ENCODE measurements around the gene MCRIP1. TPM values are rescaled to one million over a fixed set of nuclear protein-coding genes. Genes with fewer than 3 reads are reported as not detected.

MCRIP1 gene, protein sequence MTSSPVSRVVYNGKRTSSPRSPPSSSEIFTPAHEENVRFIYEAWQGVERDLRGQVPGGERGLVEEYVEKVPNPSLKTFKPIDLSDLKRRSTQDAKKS
- 119 TPM for polyA plus RNA-seq (ENCODE audit: insufficient read length)

DNA sequence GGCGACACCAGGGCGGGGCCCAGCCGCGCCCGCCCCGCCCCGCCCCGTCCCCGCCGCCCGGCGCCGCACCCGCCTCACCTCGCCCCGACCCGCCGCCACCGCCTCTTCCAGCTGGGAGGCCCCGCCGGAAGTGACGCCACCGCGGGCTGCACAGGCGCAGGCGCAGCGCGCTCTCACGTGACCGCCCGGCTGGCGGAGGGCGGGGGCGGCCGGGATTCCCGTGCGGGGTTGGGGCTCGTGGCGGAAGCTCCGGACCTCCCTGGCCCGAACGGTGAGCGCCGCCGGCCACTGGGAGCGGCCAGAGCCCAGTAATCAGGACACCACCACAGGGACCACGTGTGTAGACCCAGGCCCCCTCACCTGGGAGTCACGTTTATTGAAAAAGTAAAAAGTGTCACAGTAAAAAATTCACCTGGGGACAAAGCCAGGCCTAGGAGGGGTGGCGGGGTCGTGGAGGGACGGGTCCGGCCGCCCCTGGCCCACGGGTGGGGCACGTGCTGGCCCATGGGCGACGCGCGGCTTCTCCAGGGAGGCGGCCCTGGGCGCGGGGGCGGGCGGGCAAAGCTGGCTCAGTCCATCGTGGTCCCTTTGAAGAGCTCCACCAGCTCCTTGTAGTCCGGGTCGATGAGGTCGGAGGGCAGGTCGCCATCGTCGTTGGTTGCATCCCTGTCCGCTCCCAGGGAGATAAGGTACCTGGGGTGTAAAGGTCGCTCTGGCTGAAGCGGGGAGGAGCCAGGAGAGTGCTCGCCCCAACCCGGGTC lies at the start of gene MCRIP1:
Gene MCRIP1 (minus strand): TSS at position 132 of the 761 bp plus-strand sequence. CDS start 8,785 bp downstream, outside the sequence.
- peak; percentile 62 for DNase-seq (ENCODE audit: low read depth)

DNA sequence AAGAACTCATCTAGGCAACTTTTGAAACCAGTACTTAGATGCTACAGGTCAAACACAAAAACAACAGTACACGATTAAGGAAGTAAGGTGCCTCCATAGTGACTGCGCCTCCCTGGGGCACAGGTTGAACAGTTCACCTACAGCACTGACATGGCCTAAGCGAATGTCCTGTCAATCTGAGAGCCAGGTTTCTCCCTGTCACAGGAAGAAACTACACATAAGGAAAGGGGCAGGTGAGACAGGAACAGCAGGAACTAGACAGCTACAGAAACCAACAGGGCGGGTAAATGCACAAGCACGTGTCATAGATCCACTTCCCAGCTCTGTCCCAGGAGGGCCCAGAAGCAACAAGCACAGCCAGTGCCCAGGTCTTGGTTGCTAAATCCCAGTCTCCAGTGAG lies 46.0 kb upstream of the MCRIP1 start:
- no peak for DNase-seq (ENCODE audit: low read depth)

DNA sequence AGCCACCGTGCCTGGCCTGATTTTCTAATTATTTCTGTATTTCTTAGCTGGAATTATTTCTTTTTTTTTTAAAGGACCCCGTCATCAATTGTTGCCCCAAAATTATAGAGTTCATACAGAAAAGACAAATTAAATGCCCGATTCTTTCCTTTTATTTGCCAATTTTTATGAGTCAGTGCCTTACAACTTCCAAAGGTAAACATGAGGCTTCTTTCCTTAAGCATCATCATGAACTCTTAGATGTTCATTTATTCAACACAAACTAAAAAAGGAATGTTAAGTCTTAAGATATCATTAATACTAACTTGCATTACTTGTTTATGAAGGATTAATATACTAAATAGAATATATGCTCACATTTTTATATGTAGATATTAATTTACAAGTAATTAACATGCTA lies 45.2 kb upstream of the MCRIP1 start:
- no peak for DNase-seq (ENCODE audit: low read depth)

DNA sequence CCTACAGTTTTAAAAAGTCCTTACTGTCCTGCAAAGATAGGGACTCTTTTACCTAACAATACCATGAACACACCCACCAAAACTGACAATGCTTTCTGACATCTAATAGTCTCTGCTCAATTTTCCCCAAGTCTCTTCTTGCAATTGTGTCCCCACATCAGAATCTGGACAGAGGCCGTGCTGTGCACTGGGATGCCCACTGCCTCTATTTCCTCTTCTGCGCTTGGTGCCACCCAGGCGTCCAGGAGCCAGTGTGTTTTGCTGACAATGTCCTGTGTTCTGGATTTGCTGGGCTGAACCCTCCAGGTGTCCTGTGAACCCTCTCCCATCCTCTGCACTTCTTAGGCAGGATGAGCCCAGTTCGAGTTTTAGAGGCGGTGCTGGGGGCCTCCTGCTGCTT lies 44.5 kb upstream of the MCRIP1 start:
- no peak for DNase-seq (ENCODE audit: low read depth)

DNA sequence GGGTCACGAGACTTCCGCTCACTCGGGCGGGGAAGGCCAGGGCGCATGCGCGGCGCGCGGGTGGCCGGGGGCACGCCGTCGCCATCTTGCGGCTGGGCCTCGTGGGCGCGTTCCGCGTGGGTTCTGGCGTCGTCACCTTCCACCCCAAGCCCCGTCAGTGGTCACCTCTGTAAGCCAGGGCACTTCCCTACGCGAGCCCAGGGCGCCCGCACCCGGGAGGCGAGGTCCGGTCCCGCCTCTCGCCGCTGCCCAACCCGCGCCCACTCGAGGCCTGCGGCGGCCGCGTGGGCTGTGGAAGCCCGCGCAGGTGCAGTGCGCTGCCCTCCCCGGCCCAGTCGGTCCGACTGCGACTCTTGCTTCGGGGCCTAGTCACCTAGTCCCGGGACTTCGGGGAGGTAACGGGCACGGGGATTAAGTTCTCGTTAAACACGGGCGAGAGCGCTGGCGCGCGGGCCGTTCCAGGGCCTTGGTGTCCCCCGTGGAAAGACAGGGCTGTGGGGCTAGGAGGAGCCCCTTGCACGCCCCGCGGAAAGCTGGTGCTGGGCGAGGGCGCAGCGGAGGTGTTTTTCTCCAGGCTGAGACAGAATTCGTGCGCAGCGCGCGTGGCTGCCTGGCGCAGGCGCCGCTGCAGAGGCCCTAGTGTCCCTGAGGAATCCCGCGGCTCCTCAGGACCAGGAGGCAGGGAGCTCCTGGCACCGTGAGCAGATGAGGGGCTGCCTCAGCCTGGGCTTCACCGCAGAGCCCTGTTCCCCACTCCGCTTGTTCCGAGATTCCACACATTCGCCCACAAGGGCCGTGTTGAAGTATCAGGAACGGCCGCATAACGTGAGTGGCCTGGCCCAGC lies 38.5 kb upstream of the MCRIP1 start:
- peak; percentile 68 for DNase-seq (ENCODE audit: low read depth)

DNA sequence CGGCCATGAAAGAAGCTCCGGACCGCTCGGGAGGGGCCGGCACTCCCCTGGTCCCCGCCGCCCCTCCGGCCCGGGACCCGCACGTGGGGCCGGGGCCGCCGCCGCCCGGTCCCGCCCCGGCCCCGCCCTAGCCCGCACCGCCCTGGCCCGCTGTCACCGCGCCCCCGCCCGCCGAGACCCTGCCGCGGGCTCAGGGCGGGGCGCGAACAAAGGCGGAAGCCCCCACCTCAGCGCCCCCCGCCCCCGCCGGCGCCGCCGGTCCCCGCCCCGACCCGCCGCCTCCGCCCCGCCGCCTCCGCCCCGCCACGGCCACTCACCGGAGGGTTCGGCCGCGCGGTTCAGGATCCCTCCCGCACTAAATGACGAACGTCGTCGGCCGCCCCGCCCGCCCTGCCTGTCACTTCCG lies 37.9 kb upstream of the MCRIP1 start, which contains the start of gene ARHGDIA:
Gene ARHGDIA (minus strand): TSS at position 357 of the 406 bp plus-strand sequence. CDS start 1,407 bp downstream, outside the sequence.
- no peak for DNase-seq (ENCODE audit: low read depth)

DNA sequence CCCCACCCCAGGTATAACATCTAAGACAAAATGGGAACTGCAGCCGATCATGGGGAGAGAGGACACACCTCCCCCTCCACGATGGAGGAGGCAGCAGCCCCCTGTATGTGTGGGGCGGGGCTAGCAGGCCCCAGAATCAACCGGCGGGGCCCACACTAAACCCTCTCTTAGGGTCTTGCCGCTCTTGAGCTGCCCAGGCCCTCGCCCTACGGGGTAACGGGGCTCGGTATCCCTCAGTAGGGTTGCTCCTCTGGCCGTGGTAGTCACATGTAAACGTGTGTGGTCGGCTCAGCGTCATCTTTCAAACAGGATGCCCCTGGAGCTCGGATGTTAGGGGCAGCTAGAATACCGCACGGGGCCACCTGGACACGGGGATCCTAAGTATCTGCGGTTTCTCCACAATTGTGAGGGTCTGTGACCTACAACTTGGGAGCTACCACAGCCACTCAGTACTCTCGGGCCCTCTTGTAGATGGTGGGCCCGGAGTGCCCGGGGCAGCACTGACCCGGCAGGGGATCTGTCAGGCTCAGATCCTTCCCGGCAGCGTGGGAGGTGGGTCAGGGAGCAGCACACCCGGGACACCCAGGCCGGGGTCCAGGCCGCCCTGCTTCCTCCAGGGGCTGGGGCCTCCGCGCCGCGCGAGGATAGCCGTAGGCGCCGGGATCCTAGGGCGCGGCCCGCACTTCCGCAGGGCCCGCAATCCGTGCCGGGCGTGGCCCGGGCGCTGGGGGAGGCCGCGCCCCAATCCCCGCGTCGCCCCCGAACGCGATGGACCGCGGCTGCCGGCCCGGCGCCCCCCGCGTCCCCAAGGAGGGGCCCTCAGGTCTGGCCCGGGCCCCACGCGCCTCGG lies 37.3 kb upstream of the MCRIP1 start:
- DNase-seq (ENCODE audit: low read depth) = no peak

DNA sequence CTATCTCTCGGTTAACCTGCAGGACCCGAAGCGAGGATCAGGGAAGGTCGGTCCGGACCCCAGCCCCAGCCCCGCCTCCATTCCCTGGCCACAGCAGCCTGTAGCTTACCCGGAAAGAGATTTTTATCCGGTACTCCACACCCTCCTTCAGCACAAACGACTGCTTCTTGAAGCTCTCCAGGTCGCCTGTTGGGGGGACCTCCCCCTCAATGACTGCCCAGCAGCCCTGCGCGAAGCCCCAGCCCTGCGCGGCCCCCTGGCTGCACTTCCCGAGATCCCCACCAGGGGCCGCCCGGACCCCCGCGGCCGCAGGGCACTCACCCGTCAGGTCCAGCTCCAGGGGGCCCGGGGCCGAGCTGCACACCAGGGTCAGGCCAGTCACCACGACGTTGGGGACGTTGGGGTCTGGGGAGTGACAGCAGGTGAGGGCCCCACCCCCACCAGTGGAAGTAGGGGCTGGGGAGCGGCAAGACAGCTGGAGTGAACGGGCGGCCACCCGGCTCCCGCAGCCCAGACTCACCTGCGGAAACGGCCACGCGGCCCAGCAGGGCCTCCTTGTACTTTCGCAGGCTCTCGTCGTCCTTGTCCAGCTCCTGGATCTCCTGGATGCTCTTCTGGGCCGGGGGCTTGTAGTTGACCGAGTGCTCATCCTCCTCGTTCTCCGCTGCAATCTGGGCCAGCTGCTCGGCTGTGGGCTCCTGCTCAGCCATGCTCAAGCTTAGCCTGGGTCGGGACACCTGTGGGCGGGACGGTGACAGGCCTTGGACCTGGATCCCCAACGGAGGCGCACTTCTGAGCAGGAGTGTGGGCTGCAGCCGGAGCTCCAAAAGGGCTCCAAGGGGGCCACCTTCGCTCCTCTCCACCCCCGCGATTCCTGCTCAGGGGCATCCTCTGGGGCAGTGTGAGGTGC lies 36.4 kb upstream of the MCRIP1 start:
- no peak for DNase-seq (ENCODE audit: low read depth)

DNA sequence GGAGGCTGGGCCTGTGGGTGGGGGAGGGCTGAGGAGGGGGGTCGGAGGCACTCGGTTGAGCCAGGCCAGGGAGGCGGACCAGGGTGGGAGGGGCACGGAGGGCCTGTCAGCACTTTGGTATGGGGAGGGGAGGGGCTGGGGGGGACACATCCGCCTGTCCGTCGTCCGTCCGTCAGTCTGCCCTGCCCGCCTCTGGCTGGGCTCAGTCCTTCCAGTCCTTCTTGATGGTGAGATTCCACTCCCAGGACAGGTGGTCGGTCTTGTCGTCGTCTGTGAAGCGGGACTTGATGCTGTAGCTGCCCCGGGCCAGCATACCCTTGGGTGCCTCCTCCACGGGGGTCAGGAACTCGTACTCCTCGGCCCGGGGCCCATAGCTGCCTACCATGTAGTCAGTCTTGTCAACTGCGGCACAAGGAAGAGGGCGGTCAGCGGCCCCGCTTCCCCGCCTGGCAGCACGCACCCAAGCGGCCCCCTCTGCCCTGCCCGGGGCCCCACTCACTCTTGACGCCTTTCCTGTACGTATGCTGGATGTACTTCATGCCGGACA lies 35.7 kb upstream of the MCRIP1 start:
- no peak for DNase-seq (ENCODE audit: low read depth)

DNA sequence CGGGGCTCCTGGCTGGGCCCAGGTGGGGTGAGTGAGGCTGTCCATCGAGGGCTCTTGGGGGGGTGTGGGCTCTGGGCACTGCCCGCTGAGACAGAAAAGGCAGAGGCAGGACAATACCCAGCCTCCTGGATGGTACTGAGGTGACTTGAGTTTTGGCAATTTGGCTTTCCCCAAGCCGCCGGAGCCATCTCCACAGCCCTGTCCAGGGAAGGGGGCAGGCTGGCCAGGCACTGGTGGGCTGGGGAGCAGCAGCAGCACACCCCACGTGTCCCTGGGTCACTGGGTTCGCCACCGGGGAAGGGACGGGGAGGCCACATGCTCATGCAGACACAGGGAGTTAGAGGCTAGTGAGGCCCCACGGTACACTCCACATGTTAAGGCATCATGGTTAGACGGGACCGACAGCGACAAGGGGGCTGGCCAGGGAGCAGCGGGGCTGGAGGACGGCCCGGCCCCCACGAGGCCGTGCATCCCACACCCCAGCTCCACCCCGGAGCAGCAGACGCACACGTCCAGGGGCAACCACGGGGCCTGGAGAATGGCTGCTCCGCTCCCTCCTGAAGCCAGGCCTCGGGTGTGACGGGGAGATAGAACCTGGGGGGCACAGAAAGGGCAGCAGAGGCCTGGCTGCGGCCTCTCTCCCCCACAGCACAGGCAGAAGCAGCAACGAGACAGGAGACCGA lies 35.0 kb upstream of the MCRIP1 start:
- DNase-seq (ENCODE audit: low read depth) = no peak

DNA sequence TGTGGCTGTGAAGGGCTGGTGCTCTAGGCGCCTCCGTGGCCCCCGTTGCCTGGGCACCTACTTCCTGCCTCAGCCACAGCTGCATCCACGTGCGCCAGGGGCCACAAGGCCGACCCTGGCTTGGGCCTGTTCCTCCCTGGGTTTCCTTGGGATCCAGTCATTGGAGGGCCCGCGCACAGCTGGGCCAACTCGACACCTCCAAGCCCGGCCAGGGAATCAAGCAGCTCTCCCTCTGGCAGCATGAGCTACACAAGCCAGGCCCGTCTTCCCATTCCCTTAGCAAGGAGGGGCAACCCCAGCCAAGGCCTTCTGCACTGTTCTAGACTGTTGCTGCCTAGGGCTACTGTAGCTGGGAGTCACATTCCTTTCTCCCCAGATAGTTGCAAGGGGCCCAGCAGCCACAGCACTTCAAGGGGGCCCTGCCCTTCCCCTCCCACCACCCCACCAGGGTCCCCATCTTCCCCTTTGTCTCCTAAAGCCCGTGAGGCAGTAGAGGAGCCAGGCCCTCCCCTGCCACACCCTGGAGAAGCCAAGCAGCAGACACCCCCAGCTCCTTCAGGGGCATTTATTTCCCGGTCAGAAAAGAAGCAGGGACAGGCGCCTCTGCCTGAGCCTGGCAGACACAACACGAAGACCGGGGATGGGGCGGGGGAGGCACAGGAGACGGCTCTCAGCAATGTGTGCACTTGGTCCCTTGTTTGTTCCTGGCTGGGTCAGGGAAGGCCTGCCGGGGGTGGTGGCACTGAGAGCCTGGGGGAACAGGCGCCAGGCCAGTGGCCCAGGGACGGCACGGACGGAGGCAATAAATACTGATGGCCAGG lies 34.3 kb upstream of the MCRIP1 start:
- DNase-seq (ENCODE audit: low read depth) = no peak

DNA sequence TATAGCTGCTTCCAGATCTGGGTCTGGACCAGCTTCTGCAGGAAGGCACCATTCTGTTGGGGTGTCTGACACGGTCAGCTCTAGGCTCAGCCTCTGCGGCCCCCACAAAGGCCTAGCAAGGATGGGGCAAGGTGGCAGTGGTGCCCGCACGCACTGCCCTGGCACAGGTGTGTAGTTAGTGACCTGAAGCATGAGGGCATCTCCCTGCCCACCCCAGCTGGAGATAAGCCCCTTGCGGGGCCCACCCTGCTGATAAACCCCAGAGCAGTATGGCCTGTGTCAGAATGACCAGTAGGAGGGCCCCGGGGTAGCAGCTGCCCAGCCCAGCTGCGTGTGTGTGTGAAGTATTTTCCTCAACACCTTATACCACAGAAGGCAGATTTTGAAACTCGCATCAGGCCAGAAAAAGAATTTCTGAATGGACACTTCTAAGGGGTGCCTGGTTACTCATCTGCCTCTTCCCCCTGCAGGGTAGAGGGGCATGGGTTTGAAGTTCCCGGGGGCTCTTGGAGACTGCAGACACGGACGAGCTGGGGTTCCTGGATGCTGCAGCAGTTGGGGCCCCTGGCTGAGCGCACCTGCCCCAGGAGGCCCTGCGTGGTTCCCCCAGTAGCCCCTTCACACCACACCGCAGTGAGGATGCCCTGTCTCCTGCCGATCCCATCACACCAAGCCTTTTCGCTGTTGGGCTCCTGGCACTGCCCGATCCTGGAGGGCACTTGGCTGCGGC lies 33.5 kb upstream of the MCRIP1 start:
- no peak for DNase-seq (ENCODE audit: low read depth)

DNA sequence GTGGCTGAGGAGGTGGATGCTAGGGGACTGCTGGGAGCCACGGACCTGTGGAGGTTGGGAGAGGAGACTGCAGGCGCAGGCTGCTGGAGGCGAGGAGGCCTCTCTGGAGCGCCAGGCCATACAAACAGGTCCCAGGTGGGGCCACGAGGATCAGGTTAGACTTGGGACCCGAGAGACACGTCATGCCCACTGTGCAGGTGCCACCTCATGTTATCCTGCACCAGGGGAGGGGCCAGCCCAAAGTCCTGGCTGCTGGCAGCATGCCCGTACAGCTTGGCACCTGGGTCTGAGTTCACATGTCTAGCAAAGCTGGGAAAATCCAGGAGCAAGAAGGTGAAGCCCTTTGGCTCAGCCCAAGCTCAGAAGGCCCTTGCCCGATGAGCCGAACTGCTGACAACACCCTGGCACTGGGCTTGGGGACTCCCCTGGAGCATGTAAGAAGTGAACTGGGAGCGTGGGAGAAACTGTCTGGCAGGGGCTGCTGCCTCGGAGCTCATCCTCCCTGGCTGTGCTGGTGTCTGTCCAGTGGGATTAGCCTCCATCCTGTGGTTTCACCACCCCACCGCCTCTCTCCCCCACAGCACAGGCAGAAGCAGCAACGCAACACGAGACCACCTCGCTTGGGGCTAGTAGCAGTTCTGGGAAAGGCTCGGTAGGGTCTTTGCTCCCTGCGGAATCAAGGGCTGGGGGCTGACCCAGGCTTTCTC lies 32.8 kb upstream of the MCRIP1 start:
- DNase-seq (ENCODE audit: low read depth) = no peak

DNA sequence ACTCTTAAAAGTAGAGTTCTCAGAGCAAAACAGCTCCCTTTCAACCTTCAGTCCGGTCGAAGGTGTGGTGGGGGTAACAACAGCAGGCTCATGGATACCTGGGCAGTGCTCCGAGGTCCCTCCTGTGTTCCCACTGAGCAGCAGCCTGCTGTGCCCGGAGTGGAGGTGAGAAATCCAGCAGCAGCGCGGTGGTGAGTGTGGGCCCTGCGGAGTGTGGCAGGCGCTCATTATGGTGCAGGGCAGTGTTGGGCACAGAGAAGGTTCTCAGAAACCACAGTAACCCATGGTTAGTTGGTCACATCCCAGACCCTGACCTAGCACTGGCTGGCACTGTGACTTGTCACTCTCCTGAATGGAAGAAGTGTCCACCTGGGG lies 32.3 kb upstream of the MCRIP1 start:
- no peak for DNase-seq (ENCODE audit: low read depth)

DNA sequence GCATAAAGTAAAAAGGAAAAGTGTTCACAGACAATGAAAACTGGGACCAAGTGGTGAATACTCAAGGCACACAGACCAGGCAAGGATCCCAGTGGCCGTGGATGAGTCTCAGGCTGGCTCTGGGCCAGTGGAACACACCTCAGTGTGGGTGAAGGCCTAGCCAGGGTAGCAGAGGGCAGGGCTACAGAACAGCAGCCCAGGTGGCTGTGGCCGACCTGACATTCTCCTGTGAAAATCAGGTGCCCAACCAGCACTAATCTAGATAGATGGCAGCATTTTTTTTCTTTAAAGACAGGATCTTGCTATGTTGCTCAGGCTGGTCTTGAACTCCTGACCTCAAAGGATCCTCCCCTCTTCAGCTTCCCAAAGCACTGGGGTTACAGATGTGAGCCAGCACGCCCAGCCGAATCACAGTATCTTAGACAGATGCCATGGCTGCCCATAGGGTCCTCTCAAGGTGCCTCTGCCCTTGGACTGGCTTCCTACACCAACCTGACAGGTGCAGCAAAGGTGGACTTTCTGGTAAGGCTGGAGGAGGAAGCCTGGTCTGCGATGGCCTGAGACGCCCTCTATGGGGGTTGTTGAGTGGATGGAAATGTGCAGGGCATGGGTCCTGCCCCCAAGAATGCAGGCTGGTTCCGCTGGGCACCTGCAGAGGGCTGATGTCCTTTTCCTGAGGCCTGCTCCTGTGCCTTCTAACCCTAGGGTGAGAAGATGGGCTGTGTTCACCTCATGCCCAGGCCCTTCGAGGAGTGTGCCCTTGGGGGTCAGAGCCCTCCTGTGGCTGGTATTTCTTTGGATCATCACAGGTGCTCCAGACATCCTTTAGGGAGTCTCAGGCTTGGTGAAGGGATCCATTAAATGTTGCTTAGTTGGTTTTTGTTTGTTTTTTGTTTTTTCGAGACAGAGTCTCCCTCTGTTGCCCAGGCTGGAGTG lies 31.0 kb upstream of the MCRIP1 start:
- DNase-seq (ENCODE audit: low read depth) = no peak

DNA sequence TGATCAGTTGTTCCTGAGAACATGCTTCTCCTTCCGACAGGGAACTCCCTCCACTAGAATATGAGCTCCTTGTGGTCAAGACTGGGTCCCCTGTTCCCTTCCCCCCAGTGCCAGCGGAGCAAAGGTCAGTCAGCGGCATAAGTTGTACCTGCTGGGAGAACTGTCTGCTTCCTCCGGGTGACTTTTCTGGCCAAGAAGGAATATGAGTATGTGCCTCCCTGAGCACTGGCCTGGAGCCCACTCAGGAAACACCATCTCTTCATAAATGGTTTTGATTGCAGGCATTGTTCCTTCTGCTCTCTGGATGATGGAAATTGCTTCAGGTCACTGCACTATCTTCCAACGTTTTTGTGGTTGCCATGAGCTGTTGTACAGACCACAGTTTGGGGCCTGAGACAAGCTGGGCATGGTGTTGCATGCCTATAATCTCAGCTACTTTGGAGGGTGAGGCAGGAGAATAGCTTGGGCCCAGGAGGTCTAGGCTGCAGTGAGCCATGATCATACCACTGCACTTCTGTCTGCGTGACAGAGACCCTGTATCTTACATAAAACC lies 30.1 kb upstream of the MCRIP1 start:
- DNase-seq (ENCODE audit: low read depth) = no peak
